WTC11 (cell line): Measurements from ENCODE around the gene EFHD2. TPM values are rescaled to one million over a fixed set of nuclear protein-coding genes. Genes with fewer than 3 reads are reported as not detected.

Experiments
- ATAC-seq: fragments of 200-7000 bp; cut with Tn5 transposase; 2 replicates; pipeline ENCODE4 v1.10.0; 2021; ENCODE audit warnings: mild to moderate bottlenecking, moderate library complexity
- CTCF ChIA-PET: fragments of 300-600 bp; sonication (Branson Sonifier 250); formaldehyde crosslinking; loops from one replicate; lab custom pipeline; 2021; ENCODE audit warnings: antibody characterized with exemption; lab: Charles Lee
- POLR2A ChIA-PET: fragments of 350-600 bp; sonication (Branson Sonifier 250); formaldehyde crosslinking; loops from one replicate; lab custom pipeline; 2021; ENCODE audit warnings: antibody characterized with exemption; lab: Charles Lee
- DNase-seq: peaks from one replicate; pipeline ENCODE4 v3.0.0; 2021; ENCODE audit warnings: low spot score
- H3K27ac Mint-ChIP-seq: 2 replicates; pipeline ENCODE4 v1.8.0; 2021; ENCODE audit warnings: mixed read lengths
- H3K27me3 Mint-ChIP-seq: 2 replicates; pipeline ENCODE4 v1.8.0; 2021; ENCODE audit warnings: low read depth, mild to moderate bottlenecking, moderate library complexity, mixed read lengths
- H3K36me3 Mint-ChIP-seq: 2 replicates; pipeline ENCODE4 v1.8.0; 2021; ENCODE audit warnings: mixed read lengths
- H3K4me1 Mint-ChIP-seq: 2 replicates; pipeline ENCODE4 v1.8.0; 2022; ENCODE audit warnings: mixed read lengths
- H3K4me3 Mint-ChIP-seq: 2 replicates; pipeline ENCODE4 v1.8.0; 2021; ENCODE audit warnings: mild to moderate bottlenecking, moderate library complexity, mixed read lengths
- H3K9me3 Mint-ChIP-seq: 2 replicates; pipeline ENCODE4 v1.8.0; 2021; ENCODE audit warnings: mixed read lengths
- CREM ChIP-seq: sonication (generic); formaldehyde crosslinking; IDR thresholded peaks from 2 replicates; pipeline ENCODE4 v1.8.1; 2022; ENCODE audit warnings: mild to moderate bottlenecking, missing genetic modification reagents, moderate library complexity
- GABPB1 ChIP-seq: sonication (generic); formaldehyde crosslinking; IDR thresholded peaks from 2 replicates; pipeline ENCODE4 v1.8.1; 2023; ENCODE audit warnings: mild to moderate bottlenecking, missing genetic modification reagents
- JUN ChIP-seq: sonication (generic); formaldehyde crosslinking; IDR thresholded peaks from 2 replicates; pipeline ENCODE4 v1.8.0; 2023; ENCODE audit warnings: mild to moderate bottlenecking, missing genetic modification reagents
- ZNF317 ChIP-seq: sonication (generic); formaldehyde crosslinking; IDR thresholded peaks from 2 replicates; pipeline ENCODE4 v1.8.1; 2023; ENCODE audit warnings: low read depth, mild to moderate bottlenecking, moderate library complexity, missing genetic modification reagents, borderline replicate concordance
- ZNF416 ChIP-seq: fragments of 250-450 bp; sonication (Bioruptor Pico); IDR thresholded peaks from 2 replicates; pipeline ENCODE4 v1.9.0; 2021; ENCODE audit warnings: mild to moderate bottlenecking, inconsistent platforms
- ZNF423 ChIP-seq: fragments of 250-450 bp; sonication (Bioruptor Pico); IDR thresholded peaks from 2 replicates; pipeline ENCODE4 v2.1.2; 2022; ENCODE audit warnings: mild to moderate bottlenecking, moderate library complexity
- ZNF671 ChIP-seq: fragments of 250-450 bp; sonication (Bioruptor Pico); IDR thresholded peaks from 2 replicates; pipeline ENCODE4 v1.8.0; 2021; ENCODE audit warnings: mild to moderate bottlenecking
- total RNA-seq: library from RNA; stranded (reverse); gene quantifications from 3 replicates; pipeline ENCODE4 v1.2.3, GENCODE V29; 2021
- TF ChIP-seq, protein P1 (sequence below): fragments of 250-450 bp; sonication (Bioruptor Pico); IDR thresholded peaks from 2 replicates; pipeline ENCODE4 v1.9.0; 2021; ENCODE audit warnings: moderate library complexity, mild to moderate bottlenecking, inconsistent platforms, borderline replicate concordance

EFHD2 gene
- total RNA-seq, 1 experiment from 2014 or later = 23.8 TPM

DNA sequence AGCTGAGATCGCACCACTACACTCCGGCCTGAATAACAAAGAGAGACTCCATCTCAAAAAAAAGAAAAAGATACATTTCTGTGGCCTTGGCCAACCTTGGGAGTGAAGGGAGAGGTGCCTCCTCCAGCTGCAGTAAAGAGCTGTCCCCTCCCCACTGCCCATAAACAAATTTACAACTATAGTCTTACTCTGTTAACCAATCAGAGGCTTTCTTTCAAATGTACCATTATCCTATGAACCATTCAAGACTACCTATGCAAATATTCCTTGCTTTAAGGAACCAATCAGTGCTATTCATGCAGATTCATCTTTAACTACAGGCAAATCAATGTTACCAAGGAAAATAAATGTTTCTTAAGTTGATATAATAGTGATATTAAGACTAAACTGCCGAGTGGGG, 67.2 kb downstream of the EFHD2 start:
- Mint-ChIP-seq H3K27me3 (peaks cover 4% of the 10 kb centered on the region; the same call in 1 of the 2 replicates), H3K4me1 (no peaks in the 10 kb centered on the region), H3K4me3 (no peak overlapping the region), H3K27ac (no peak overlapping the region), H3K36me3 (no peaks in the 10 kb centered on the region), H3K9me3 (no peaks in the 10 kb centered on the region)
- ChIA-PET CTCF (no interaction called here), POLR2A (no interaction called here)
- ATAC-seq = no peak
- no peak for TF ChIP-seq ZNF416 (CRISPR knock-in tag)
- TF ChIP-seq ZNF671 (CRISPR knock-in tag) = no peak
- no peak for TF ChIP-seq ZNF423
- TF ChIP-seq, protein P1, sequence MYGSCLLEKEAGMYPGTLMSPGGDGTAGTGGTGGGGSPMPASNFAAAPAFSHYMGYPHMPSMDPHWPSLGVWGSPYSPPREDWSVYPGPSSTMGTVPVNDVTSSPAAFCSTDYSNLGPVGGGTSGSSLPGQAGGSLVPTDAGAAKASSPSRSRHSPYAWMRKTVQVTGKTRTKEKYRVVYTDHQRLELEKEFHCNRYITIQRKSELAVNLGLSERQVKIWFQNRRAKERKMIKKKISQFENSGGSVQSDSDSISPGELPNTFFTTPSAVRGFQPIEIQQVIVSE = no peak
- TF ChIP-seq CREM = no peak
- no peak for TF ChIP-seq ZNF317
- TF ChIP-seq JUN (CRISPR knock-in tag) = no peak
- no peak for TF ChIP-seq GABPB1 (CRISPR knock-in tag)
- no peak for DNase-seq

- ChIA-PET POLR2A (no interaction called here), CTCF (interaction anchor here (0.7 kb wide), 1 partner anchor 336 kb away, joined by 3 read pairs; no protein-coding TSS in a partner anchor)
- no peak for TF ChIP-seq JUN (CRISPR knock-in tag)
- Mint-ChIP-seq H3K4me3 (no peak overlapping the region), H3K27ac (no peak overlapping the region), H3K27me3 (peaks cover under 1% of the 10 kb centered on the region; the same call in 1 of the 2 replicates), H3K9me3 (no peaks in the 10 kb centered on the region), H3K4me1 (no peaks in the 10 kb centered on the region), H3K36me3 (no peaks in the 10 kb centered on the region)
- ATAC-seq = no peak
- no peak for DNase-seq
Observed at GRCh38 chr1:15477646-15478212, 68.0 kb downstream of the EFHD2 start.

Other genes starting within 250 kb of the EFHD2 start
- gene FHAD1, start 162.7 kb upstream of the EFHD2 start, total RNA-seq = 2.6 to 3.0 TPM (median 2.9 TPM) in 3 replicates
- gene CTRC, start 28.6 kb downstream of the EFHD2 start, total RNA-seq = 1.6 to 2.2 TPM (median 2.2 TPM) in 3 replicates
- gene CELA2A, start 46.8 kb downstream of the EFHD2 start, total RNA-seq = 0.83 to 1.1 TPM (median 1.1 TPM) in 3 replicates
- 0.55 TPM in 1 of 3 replicates, not detected in the others for gene CELA2B, start 66.2 kb downstream of the EFHD2 start, total RNA-seq
- 13.5 to 18.6 TPM (median 16.6 TPM) in 3 replicates for gene CASP9, start 114.3 kb downstream of the EFHD2 start, total RNA-seq
- 16.4 to 20.4 TPM (median 17.5 TPM) in 3 replicates for gene DNAJC16, start 117.0 kb downstream of the EFHD2 start, total RNA-seq
- gene AGMAT, start 175.2 kb downstream of the EFHD2 start, total RNA-seq = 4.9 to 5.6 TPM (median 5.5 TPM) in 3 replicates
- 33.8 to 34.2 TPM (median 33.8 TPM) in 3 replicates for gene DDI2, start 207.6 kb downstream of the EFHD2 start, total RNA-seq